ENCODE data around the gene NELL2. TPM values are rescaled to one million over a fixed set of nuclear protein-coding genes. Genes with fewer than 3 reads are reported as not detected.
"Not testable (repeated sequence)": the region's sequence is repeated elsewhere in the genome, so short reads cannot be mapped to it uniquely, and the experiment has no call there.

Gene NELL2
- total RNA-seq, 4 donors from 2014 or later, result 0.42 to 5.8 (median 3.3) TPM

GRCh38 chr12:44759289-44759688 is 116.8 kb downstream of the NELL2 start:
- Histone ChIP-seq H3K4me3 (no peak overlapping the region), H3K4me1 (no peaks in the 10 kb centered on the region), H3K27ac (replicated peaks in 1 of 4) (no peak overlapping the region), H3K36me3 (no peaks in the 10 kb centered on the region), H3K9me3 (no peaks in the 10 kb centered on the region), H3K27me3 (no peaks in the 10 kb centered on the region)
- no peak for TF ChIP-seq POLR2A (IDR thresholded peaks at IDR 0.05; ENCODE audit: low read depth)
- no peak for TF ChIP-seq POLR2AphosphoS5 (IDR thresholded peaks at IDR 0.05)
- no peak for TF ChIP-seq CTCF (IDR thresholded peaks at IDR 0.05)
- no peak for TF ChIP-seq EP300 (IDR thresholded peaks at IDR 0.05)
- intact Hi-C loops (cut with DNase I), result no loop called here
- 73% methylated on average over 1 of the region's 1 CpG for WGBS
- DNase-seq (ENCODE audit: extremely low spot score), result no peak

DNA sequence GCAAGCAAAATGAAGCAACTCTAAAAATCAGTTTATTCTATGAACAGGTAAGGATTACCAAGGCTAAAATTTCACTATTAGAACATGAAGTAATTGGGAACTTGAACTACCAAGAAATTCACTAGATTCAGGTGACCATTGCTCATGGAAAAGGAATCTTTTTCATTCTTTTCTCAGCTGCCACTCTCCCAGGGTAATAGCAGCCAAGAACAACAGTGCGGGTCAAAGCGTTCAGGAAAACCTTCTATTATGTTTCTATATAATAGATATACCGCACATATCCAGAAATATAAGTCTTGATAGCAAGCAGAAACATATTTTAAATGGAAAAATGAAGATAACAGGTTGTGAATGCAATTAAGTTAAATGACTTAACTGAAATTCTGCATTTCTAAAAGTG is 125.6 kb downstream of the NELL2 start:
- no peak for DNase-seq (ENCODE audit: extremely low spot score)
- no peaks in the 10 kb centered on the region for H3K36me3 ChIP-seq
- intact Hi-C loops (cut with DNase I), result no loop called here
- H3K4me1 ChIP-seq, result no peaks in the 10 kb centered on the region
- no peak overlapping the region for H3K27ac ChIP-seq (replicated peaks in 1 of 4)
- TF ChIP-seq POLR2AphosphoS5 (IDR thresholded peaks at IDR 0.05) (no peak), POLR2A (IDR thresholded peaks at IDR 0.05; ENCODE audit: low read depth) (no peak), CTCF (IDR thresholded peaks at IDR 0.05) (no peak), EP300 (IDR thresholded peaks at IDR 0.05) (no peak)
- no peak overlapping the region for H3K4me3 ChIP-seq
- H3K9me3 ChIP-seq, result no peaks in the 10 kb centered on the region
- 75% methylated on average over 3 of the region's 3 CpGs for WGBS
- H3K27me3 ChIP-seq, result no peaks in the 10 kb centered on the region

DNA sequence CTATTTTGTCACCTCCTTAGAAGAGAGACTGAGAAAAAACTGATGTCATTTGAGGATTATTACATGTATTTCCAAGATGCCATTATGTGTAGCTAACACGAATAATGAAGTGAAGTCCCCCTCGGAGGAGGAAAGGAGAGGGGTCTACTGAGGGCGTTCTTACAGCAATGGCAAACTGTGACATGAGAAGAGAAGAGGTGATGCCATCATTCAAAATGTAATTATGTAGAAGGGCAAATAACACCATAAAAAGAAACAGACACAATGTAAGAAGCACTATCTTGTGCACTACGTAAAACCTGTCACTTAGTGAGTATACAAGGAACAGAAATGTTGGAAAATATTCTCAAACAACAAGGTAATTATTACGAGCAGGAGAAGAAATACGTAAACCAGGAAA is 126.5 kb downstream of the NELL2 start:
- intact Hi-C loops (cut with DNase I), result no loop called here
- Histone ChIP-seq H3K36me3 (no peaks in the 10 kb centered on the region), H3K27me3 (no peaks in the 10 kb centered on the region), H3K27ac (replicated peaks in 1 of 4) (no peak overlapping the region), H3K4me1 (no peaks in the 10 kb centered on the region), H3K9me3 (no peaks in the 10 kb centered on the region), H3K4me3 (no peak overlapping the region)
- WGBS, result 76% methylated on average over 6 of the region's 6 CpGs
- TF ChIP-seq CTCF (IDR thresholded peaks at IDR 0.05) (no peak), POLR2AphosphoS5 (IDR thresholded peaks at IDR 0.05) (no peak), EP300 (IDR thresholded peaks at IDR 0.05) (no peak), POLR2A (IDR thresholded peaks at IDR 0.05; ENCODE audit: low read depth) (no peak)
- no peak for DNase-seq (ENCODE audit: extremely low spot score)

DNA sequence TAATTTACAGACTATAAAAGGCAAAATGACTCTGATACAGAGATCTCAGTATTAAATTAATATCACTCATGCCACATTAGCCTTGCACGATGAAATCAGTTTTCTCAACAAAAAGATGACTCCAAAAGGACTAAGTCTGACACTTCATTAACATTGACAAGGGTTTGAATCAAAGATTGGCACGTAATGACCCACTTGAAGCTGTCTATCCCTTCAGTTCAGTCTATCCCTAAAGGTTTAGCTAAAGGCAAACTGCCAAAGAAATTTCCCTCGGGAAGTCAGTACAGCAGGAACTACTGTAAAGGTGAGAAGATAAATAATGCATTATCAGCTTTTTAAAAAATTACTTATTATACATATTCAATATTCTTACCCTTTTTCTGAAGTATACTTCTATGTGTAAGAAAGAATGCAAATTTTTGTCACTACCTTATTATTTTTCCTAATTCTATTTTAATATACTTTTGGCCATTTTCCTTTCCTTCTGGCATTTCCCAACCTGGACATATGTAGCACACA is 127.1 kb downstream of the NELL2 start:
- H3K4me3 ChIP-seq, result no peak overlapping the region
- DNase-seq (ENCODE audit: extremely low spot score), result no peak
- 70% methylated on average over 3 of the region's 3 CpGs for WGBS
- H3K27me3 ChIP-seq, result no peaks in the 10 kb centered on the region
- H3K9me3 ChIP-seq, result no peaks in the 10 kb centered on the region
- TF ChIP-seq CTCF (IDR thresholded peaks at IDR 0.05), result no peak
- no peak for TF ChIP-seq POLR2A (IDR thresholded peaks at IDR 0.05; ENCODE audit: low read depth)
- no peak for TF ChIP-seq EP300 (IDR thresholded peaks at IDR 0.05)
- TF ChIP-seq POLR2AphosphoS5 (IDR thresholded peaks at IDR 0.05), result no peak
- H3K27ac ChIP-seq (replicated peaks in 1 of 4), result no peak overlapping the region
- H3K4me1 ChIP-seq, result no peaks in the 10 kb centered on the region
- no peaks in the 10 kb centered on the region for H3K36me3 ChIP-seq
- intact Hi-C loops (cut with DNase I), result no loop called here

DNA sequence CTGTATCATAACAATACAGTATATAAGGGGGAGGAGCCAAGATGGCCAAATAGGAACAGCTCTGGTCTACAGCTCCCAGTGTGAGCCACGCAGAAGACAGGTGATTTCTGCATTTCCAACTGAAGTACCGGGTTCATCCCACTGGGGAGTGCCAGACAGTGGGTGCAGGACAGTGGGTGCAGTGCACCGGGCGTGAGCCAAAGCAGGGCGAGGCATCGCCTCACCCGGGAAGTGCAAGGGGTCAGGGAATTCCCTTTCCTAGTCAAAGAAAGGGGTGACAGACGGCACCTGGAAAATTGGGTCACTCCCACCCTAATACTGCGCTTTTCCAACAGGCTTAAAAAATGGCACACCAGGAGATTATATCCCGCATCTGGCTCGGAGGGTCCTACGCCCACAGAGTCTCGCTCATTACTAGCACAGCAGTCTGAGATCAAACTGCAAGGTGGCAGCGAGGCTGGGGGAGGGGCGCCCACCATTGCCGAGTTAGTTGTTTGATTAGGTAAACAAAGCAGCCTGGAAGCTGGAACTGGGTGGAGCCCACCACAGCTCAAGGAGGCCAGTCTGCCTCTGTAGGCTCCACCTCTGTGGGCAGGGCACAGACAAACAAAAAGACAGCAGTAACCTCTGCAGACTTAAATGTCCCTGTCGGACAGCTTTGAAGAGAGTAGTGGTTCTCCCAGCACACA is 134.7 kb downstream of the NELL2 start:
- 95% methylated on average over 11 of the region's 17 CpGs for WGBS
- intact Hi-C loops (cut with DNase I); DNase-seq (ENCODE audit: extremely low spot score): not testable (repeated sequence)

More for the DNA sequence above, 134.7 kb downstream of the NELL2 start:
- H3K36me3 ChIP-seq; H3K4me3 ChIP-seq; H3K27me3 ChIP-seq; H3K27ac ChIP-seq (replicated peaks in 1 of 4); H3K4me1 ChIP-seq: not testable (repeated sequence)
- peaks cover 0 to 10% (median 4%) of the 10 kb centered on the region in 4 donors for H3K9me3 ChIP-seq

Data from esophagus muscularis mucosa (tissue), 4 donors.